Activated T-cell treated with anti-CD3 and anti-CD28 coated beads, Interleukin-2, amount 50 U/mL, for 72 hours (primary cell): Measurements from ENCODE around the gene SPAG9. TPM values are rescaled to one million over a fixed set of nuclear protein-coding genes. Genes with fewer than 3 reads are reported as not detected.
"Not testable (repeated sequence)": the region's sequence is repeated elsewhere in the genome, so short reads cannot be mapped to it uniquely, and the experiment has no call there.

Experiments
- ATAC-seq, 2 donors: fragments of 150-1000 bp; cut with Tn5 transposase; replicated peaks in 1 of 2; 2 replicates each; pipeline ENCODE4 v1.10.0; 2021; ENCODE audit warnings: moderate library complexity in 2 of 2, mild to moderate bottlenecking in 1 of 2
- DNase-seq, 2 donors: peaks; one replicate each; pipeline ENCODE4 v3.0.0; 2021 to 2022; ENCODE audit warnings: mixed read lengths in 1 of 2
- H3K27ac Mint-ChIP-seq: one replicate; pipeline ENCODE4 v1.8.0; 2022; ENCODE audit warnings: mild to moderate bottlenecking, moderate library complexity, mixed read lengths
- H3K27me3 Mint-ChIP-seq: one replicate; pipeline ENCODE4 v1.8.0; 2022; ENCODE audit warnings: low read depth, mixed read lengths
- H3K36me3 Mint-ChIP-seq, 2 donors: one replicate each; pipeline ENCODE4 v1.8.0; 2022; ENCODE audit warnings: mixed read lengths in 2 of 2, mild to moderate bottlenecking in 1 of 2; ENCODE audit not compliant: insufficient read depth in 2 of 2
- H3K4me1 Mint-ChIP-seq: one replicate; pipeline ENCODE4 v1.8.0; 2022; ENCODE audit warnings: low read depth, mixed read lengths
- H3K4me3 Mint-ChIP-seq, 2 donors: one replicate each; pipeline ENCODE4 v1.8.0; 2022; ENCODE audit warnings: mild to moderate bottlenecking in 2 of 2, mixed read lengths in 2 of 2, moderate library complexity in 2 of 2
- H3K9me3 Mint-ChIP-seq, 2 donors: one replicate each; pipeline ENCODE4 v1.8.0; 2022; ENCODE audit warnings: mixed read lengths in 2 of 2
- total RNA-seq, 2 donors: library from RNA; stranded (reverse); gene quantifications; one replicate each; pipeline ENCODE4 v1.2.3, GENCODE V29; 2022

SPAG9 gene
- total RNA-seq, 2 donors from 2014 or later: 55.0 to 69.8 TPM

GRCh38 chr17:51152766-51153209 is 32.1 kb upstream of the SPAG9 start:
- DNase-seq (peak in 1 of 2 donors; percentile 8), ATAC-seq (peak in 1 of 2 donors; percentile 0)
- H3K9me3 Mint-ChIP-seq: no peaks in the 10 kb centered on the region
- no peak overlapping the region for H3K4me3 Mint-ChIP-seq
- peaks cover 19% of the 10 kb centered on the region for H3K4me1 Mint-ChIP-seq
- H3K27ac Mint-ChIP-seq: no peak overlapping the region
- H3K36me3 Mint-ChIP-seq: peaks cover 3 to 7% of the 10 kb centered on the region in 2 donors
- H3K27me3 Mint-ChIP-seq: no peaks in the 10 kb centered on the region

DNA sequence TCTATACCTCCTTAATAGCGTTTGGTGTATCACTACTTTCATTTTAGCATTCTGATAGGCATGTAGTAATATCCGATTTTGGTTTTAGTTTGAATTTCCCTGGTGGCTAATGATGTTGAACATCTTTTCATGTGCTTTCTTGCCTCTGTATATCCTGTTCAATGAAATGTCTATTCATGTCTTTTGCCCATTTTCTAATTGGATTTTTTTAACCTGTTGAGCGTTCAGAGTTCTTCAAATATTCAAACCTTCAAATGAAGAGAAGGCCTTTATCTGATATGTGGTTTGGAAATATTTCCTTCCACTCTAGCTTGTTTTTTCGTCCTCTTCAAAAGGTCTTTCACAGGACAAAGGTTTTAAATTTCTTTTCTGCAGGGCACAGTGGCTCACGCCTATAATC is 30.3 kb upstream of the SPAG9 start:
- peaks cover 23% of the 10 kb centered on the region for H3K4me1 Mint-ChIP-seq
- no peaks in the 10 kb centered on the region for H3K27me3 Mint-ChIP-seq
- no peak for DNase-seq
- no peaks in the 10 kb centered on the region for H3K9me3 Mint-ChIP-seq
- H3K36me3 Mint-ChIP-seq: peaks cover 1 to 2% of the 10 kb centered on the region in 2 donors
- H3K4me3 Mint-ChIP-seq: no peak overlapping the region
- H3K27ac Mint-ChIP-seq: no peak overlapping the region
- ATAC-seq: no peak

DNA sequence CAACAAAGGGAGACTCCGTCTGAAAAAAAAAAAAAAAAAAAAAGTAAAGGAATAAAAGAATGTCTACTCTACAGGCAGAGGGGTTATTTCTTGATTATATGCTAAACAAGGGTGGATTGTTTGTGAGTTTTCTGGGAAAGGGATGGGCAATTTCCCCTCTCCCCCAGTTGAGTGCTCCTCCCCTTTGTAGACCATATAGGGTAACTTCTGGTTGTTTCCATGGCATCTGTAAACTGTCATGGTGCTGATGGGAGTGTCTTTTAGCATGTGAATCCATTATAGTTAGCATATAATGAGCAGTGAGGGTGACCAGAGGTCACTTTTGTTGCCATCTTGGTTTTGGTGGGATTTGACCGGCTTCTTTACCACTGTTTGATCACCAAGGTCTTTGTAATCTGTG is 28.5 kb upstream of the SPAG9 start:
- H3K4me1 Mint-ChIP-seq: peaks cover 23% of the 10 kb centered on the region
- H3K36me3 Mint-ChIP-seq: no peaks in the 10 kb centered on the region
- no peak overlapping the region for H3K4me3 Mint-ChIP-seq
- no peaks in the 10 kb centered on the region for H3K9me3 Mint-ChIP-seq
- DNase-seq: no peak
- no peaks in the 10 kb centered on the region for H3K27me3 Mint-ChIP-seq
- no peak for ATAC-seq
- H3K27ac Mint-ChIP-seq: no peak overlapping the region

DNA sequence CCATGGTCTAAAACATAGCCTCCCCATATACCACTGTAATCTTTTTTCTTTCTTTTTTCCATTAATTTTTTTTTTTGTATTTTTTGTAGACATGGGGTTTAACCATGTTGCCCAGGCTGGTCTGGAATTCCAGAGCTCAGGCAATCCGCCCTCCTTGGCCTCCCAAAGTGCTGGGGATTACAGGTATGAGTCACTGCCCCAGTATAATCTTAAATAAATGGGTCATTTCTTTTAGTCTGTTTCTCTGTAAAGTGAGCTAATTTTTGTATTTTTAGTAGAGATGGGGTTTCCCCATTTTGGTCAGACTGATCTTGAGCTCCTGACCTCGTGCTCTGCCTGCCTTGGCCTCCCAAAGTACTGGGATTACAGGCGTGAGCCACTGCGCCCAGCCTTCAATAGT is 27.0 kb upstream of the SPAG9 start:
- Mint-ChIP-seq H3K27me3 (no peaks in the 10 kb centered on the region), H3K27ac (peak overlapping the region; percentile 92), H3K36me3 (no peaks in the 10 kb centered on the region), H3K9me3 (no peaks in the 10 kb centered on the region), H3K4me3 (peak overlapping the region; percentile 4 to 70), H3K4me1 (peaks cover 23% of the 10 kb centered on the region)
- ATAC-seq: peak; percentile 49 to 56
- DNase-seq: peak; percentile 12 to 34

GRCh38 chr17:51144266-51145022 is 23.8 kb upstream of the SPAG9 start:
- Mint-ChIP-seq H3K4me1 (peaks cover 23% of the 10 kb centered on the region), H3K27ac (no peak overlapping the region)

DNA sequence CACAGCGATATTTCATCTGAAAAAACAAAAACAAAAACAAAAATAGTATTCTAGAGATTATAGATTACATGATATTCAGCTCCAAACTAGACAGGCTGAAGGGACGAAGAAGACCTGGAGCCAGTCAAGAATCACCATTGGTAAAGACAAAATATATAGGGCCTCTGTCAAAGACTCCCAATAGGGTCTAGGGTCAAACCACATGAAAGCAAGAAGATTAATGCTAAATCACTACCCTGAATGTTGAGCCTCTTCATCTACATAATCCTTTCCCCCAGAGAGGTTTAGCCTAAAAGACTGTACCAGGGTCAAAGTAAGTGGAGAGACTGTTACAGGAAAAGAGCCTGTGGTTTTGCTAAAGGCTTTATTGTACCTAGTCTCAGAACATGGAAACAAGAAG is 21.9 kb upstream of the SPAG9 start:
- H3K36me3 Mint-ChIP-seq: no peaks in the 10 kb centered on the region
- no peak overlapping the region for H3K4me3 Mint-ChIP-seq
- H3K27ac Mint-ChIP-seq: no peak overlapping the region
- DNase-seq: no peak
- no peaks in the 10 kb centered on the region for H3K27me3 Mint-ChIP-seq
- H3K9me3 Mint-ChIP-seq: no peaks in the 10 kb centered on the region
- peaks cover 16% of the 10 kb centered on the region for H3K4me1 Mint-ChIP-seq
- no peak for ATAC-seq

More at GRCh38 chr17:51144266-51145022, 23.8 kb upstream of the SPAG9 start:
- no peaks in the 10 kb centered on the region for H3K36me3 Mint-ChIP-seq
- ATAC-seq: no peak
- H3K4me3 Mint-ChIP-seq: no peak overlapping the region
- H3K9me3 Mint-ChIP-seq: no peaks in the 10 kb centered on the region
- no peaks in the 10 kb centered on the region for H3K27me3 Mint-ChIP-seq
- no peak for DNase-seq

DNA sequence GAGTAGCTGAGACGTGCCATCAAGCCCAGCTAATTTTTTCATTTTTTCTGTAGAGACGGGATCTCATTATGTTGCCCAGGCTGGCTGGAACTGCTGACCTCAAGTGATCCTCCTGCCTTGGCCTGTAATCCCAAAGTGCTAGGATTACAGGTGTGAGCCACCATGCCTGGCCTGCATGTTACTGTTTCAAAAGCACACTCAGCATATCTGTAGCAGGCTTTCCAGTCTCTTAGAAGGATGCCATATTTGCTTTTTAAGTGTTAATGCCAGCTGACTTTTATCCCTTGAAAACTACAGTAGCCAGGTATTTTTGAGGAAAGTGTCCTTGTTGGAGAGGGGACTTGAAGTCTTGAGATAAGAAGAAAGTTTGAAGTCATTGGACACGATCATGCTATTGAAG is 15.3 kb upstream of the SPAG9 start:
- no peak for DNase-seq
- H3K4me1 Mint-ChIP-seq: peaks cover 18% of the 10 kb centered on the region
- H3K36me3 Mint-ChIP-seq: no peaks in the 10 kb centered on the region
- ATAC-seq: no peak
- H3K27ac Mint-ChIP-seq: no peak overlapping the region
- no peaks in the 10 kb centered on the region for H3K27me3 Mint-ChIP-seq
- H3K9me3 Mint-ChIP-seq: no peaks in the 10 kb centered on the region
- H3K4me3 Mint-ChIP-seq: no peak overlapping the region

- ATAC-seq: no peak
- no peak overlapping the region for H3K27ac Mint-ChIP-seq
- H3K27me3 Mint-ChIP-seq: no peaks in the 10 kb centered on the region
- no peak overlapping the region for H3K4me3 Mint-ChIP-seq
- H3K4me1 Mint-ChIP-seq: peaks cover 18% of the 10 kb centered on the region
- no peaks in the 10 kb centered on the region for H3K36me3 Mint-ChIP-seq
- no peak for DNase-seq
- no peaks in the 10 kb centered on the region for H3K9me3 Mint-ChIP-seq
Observed at GRCh38 chr17:51133365-51133764, 12.7 kb upstream of the SPAG9 start.

DNA sequence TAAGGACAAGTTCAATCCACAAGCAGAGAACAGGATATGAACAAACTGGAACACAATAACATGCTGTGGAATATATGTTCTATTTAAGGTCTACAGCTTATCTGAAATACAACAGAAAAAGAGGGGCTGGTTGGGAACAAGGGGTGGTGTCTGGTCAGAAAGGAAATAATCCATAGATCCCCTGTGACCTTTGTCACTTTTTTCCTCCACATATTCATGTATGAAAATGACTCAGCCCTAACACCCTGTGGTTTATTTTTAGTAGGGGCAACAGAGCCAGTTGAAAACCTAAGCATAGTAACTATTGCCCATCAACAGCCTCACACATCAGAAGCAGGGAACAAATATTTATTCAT is 12.3 kb upstream of the SPAG9 start:
- ATAC-seq: peak in 1 of 2 donors; percentile 21
- H3K4me3 Mint-ChIP-seq: no peak overlapping the region
- H3K4me1 Mint-ChIP-seq: peaks cover 18% of the 10 kb centered on the region
- H3K36me3 Mint-ChIP-seq: no peaks in the 10 kb centered on the region
- no peak for DNase-seq
- no peak overlapping the region for H3K27ac Mint-ChIP-seq
- H3K9me3 Mint-ChIP-seq: no peaks in the 10 kb centered on the region
- no peaks in the 10 kb centered on the region for H3K27me3 Mint-ChIP-seq

DNA sequence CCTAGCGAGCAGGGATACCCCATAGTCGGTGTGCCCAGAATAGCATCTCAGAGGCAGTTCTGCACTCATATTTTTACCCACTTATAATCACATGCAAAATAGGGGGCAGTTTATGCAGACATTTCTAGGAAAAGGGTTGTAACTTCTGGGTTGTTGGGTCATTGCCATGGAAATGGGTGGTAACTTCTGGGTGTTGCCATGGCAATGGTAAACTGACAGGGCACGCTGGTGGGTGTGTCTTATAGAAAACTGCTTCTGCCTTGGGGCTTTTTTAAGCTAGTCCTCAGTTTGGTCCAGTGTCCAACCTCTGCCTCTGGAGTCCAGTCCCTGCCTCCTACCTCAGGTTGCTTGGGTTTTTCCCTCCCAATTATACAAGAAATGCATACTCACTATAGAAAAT is 7.4 kb upstream of the SPAG9 start:
- Mint-ChIP-seq H3K36me3 (no peaks in the 10 kb centered on the region), H3K4me1 (peaks cover 19% of the 10 kb centered on the region), H3K9me3 (no peaks in the 10 kb centered on the region), H3K4me3 (no peak overlapping the region), H3K27ac (no peak overlapping the region), H3K27me3 (no peaks in the 10 kb centered on the region)
- peak in 1 of 2 donors; percentile 47 for ATAC-seq
- DNase-seq: peak; percentile 13 to 28

DNA sequence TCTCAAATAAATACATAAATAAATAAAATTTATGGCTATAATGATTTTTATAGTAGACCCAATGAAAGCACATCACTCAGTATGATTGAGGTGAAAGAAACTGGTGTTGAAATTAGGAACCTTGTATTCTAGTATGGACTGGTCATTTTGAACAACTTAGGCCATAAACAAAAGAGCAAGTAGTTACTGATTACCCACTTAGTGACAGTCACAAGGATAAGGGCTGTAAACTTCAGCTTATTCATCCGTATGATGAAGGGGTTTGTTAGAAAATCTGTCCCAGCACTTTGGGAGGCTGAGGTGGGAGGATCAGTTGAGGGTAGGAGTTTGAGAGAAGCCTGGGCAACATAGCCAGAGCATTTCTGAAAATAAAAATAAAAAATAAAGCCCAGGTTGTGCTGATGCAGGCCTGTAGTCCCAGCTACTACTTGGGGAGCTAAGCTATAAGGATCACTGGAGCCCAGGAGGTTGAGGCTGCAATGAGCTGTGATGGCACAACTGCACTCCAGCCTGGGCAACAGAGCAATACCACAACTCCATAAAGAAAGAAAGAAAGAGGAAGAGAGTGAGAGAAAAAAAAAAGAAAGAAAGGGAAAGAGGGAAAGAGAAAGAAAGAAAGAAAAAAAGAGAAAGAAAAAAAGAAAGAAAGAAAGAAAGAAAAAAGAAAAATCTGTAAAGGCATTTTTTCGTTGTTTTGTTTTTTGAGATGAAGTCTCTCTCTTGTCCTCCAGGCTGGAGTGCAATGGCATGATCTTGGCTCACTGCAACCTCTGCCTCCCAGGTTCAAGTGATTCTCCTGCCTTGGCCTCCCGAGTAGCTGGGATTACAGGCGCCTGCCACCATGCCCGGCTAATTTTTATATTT is 4.2 kb upstream of the SPAG9 start:
- H3K36me3 Mint-ChIP-seq: peaks cover 2 to 4% of the 10 kb centered on the region in 2 donors
- H3K9me3 Mint-ChIP-seq: no peaks in the 10 kb centered on the region
- DNase-seq (no peak), ATAC-seq (no peak)
- H3K4me3 Mint-ChIP-seq: no peak overlapping the region
- peak overlapping the region; percentile 48 for H3K27ac Mint-ChIP-seq
- no peaks in the 10 kb centered on the region for H3K27me3 Mint-ChIP-seq
- peaks cover 25% of the 10 kb centered on the region for H3K4me1 Mint-ChIP-seq

GRCh38 chr17:51122473-51123115 is 1.9 kb upstream of the SPAG9 start:
- peaks cover 44% of the 10 kb centered on the region for H3K4me1 Mint-ChIP-seq
- peak overlapping the region; percentile 99 for H3K4me3 Mint-ChIP-seq
- H3K27ac Mint-ChIP-seq: peak overlapping the region; percentile 41
- DNase-seq, H3K27me3 Mint-ChIP-seq, H3K36me3 Mint-ChIP-seq, ATAC-seq, H3K9me3 Mint-ChIP-seq: not testable (repeated sequence)
